Ishikawa (cell line): ENCODE results near the gene CARHSP1.

Experiments
- CEBPB ChIP-seq: IDR thresholded peaks from 2 replicates; pipeline ENCODE4 v1.6.1; 2012
- CREB1 ChIP-seq: IDR thresholded peaks from 2 replicates; pipeline ENCODE4 v1.6.1; 2012; ENCODE audit warnings: low read depth
- EGR1 ChIP-seq: IDR thresholded peaks from 2 replicates; pipeline ENCODE4 v1.6.1; 2012
- EP300 ChIP-seq: IDR thresholded peaks from 2 replicates; pipeline ENCODE4 v1.6.1; 2012; ENCODE audit warnings: borderline replicate concordance
- FOXM1 ChIP-seq: IDR thresholded peaks from 2 replicates; pipeline ENCODE4 v1.6.1; 2012; ENCODE audit warnings: low read depth, borderline replicate concordance
- MAX ChIP-seq: IDR thresholded peaks from 2 replicates; pipeline ENCODE4 v1.6.1; 2012
- NFIC ChIP-seq: IDR thresholded peaks from 2 replicates; pipeline ENCODE4 v1.6.1; 2012
- RAD21 ChIP-seq: IDR thresholded peaks from 2 replicates; pipeline ENCODE4 v1.6.1; 2012; ENCODE audit warnings: low read depth
- REST ChIP-seq: IDR thresholded peaks from 2 replicates; pipeline ENCODE4 v1.6.1; 2012; ENCODE audit warnings: low read depth, mild to moderate bottlenecking
- TAF1 ChIP-seq: IDR thresholded peaks from 2 replicates; pipeline ENCODE4 v1.6.1; 2012; ENCODE audit warnings: low read depth, mild to moderate bottlenecking
- TCF12 ChIP-seq: IDR thresholded peaks from 2 replicates; pipeline ENCODE4 v1.6.1; 2012; ENCODE audit warnings: low read depth
- TEAD4 ChIP-seq: IDR thresholded peaks from 2 replicates; pipeline ENCODE4 v1.6.1; 2012
- USF1 ChIP-seq: IDR thresholded peaks from 2 replicates; pipeline ENCODE4 v1.6.1; 2012
- YY1 ChIP-seq: IDR thresholded peaks from 2 replicates; pipeline ENCODE4 v1.6.1; 2012; ENCODE audit warnings: low read depth
- ZBTB7A ChIP-seq: IDR thresholded peaks from 2 replicates; pipeline ENCODE4 v1.6.1; 2012; ENCODE audit warnings: low read depth

CARHSP1 gene

GRCh38 chr16:8910811-8911210, 42.0 kb upstream of the CARHSP1 start:
- TF ChIP-seq EGR1 (no peak), ZBTB7A (no peak), USF1 (no peak), MAX (no peak), TCF12 (no peak), RAD21 (no peak), EP300 (no peak), CREB1 (no peak)

- no peak for TF ChIP-seq ZBTB7A
- no peak for TF ChIP-seq TAF1
- no peak for TF ChIP-seq RAD21
- TF ChIP-seq CREB1, result no peak
- TF ChIP-seq YY1, result no peak
- TF ChIP-seq TCF12, result no peak
- no peak for TF ChIP-seq USF1
- no peak for TF ChIP-seq MAX
- no peak for TF ChIP-seq EP300
- TF ChIP-seq FOXM1, result no peak
- no peak for TF ChIP-seq TEAD4
- TF ChIP-seq CEBPB, result no peak
- no peak for TF ChIP-seq NFIC
- no peak for TF ChIP-seq EGR1
- TF ChIP-seq REST, result no peak
Measured at GRCh38 chr16:8908810-8909468, 40.1 kb upstream of the CARHSP1 start.

GRCh38 chr16:8907096-8907495, 38.3 kb upstream of the CARHSP1 start:
- TF ChIP-seq CEBPB (no peak), REST (no peak), YY1 (no peak), TAF1 (no peak), FOXM1 (no peak), USF1 (no peak)

GRCh38 chr16:8905795-8906591, 37.2 kb upstream of the CARHSP1 start:
- TF ChIP-seq REST (no peak), TCF12 (no peak), MAX (no peak), FOXM1 (no peak), EGR1 (no peak)
